ENCODE measurements around the gene SGMS1. TPM values are rescaled to one million over a fixed set of nuclear protein-coding genes. Genes with fewer than 3 reads are reported as not detected.
"Not testable (repeated sequence)": the region's sequence is repeated elsewhere in the genome, so short reads cannot be mapped to it uniquely, and the experiment has no call there.

SGMS1 gene
- total RNA-seq, 3 donors from 2014 or later: 10.6 to 16.5 (median 14.1) TPM

DNA sequence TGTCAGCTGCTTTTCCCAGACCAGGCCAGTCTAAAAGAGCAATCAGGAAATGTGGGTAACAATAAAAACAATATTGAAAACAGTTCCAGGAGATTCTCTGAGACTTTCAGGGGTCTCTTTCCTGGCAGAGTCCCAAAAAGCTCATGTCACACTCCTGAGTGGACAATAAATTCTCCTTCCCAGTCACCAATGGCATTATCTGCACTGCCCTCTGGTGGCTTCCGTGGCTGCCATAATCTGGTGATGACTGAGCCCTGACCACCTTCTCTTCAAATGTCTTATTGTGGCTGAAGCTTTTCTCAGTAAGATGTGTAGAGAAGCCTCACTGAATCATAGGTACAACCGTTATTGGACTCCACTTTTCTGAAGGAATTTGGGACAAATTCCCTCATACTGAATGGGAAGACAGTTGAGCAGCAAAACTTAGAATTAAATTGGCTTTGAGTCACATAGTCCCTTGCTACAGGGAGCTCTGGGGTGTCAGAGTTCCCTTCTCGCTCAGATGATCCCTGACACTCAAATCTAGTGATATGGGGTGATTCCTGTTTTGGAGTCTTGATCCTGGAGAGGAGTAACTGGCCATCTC is 348.0 kb downstream of the SGMS1 start:
- ATAC-seq: peak in 1 of 2 donors; percentile 58
- Mint-ChIP-seq H3K4me3 (no peak overlapping the region), H3K9me3 (no peaks in the 10 kb centered on the region), H3K27me3 (ENCODE audit: low read depth) (peaks cover 19% of the 10 kb centered on the region), H3K36me3 (ENCODE audit: insufficient read depth) (no peaks in the 10 kb centered on the region), H3K4me1 (ENCODE audit: low read depth) (no peaks in the 10 kb centered on the region)
- DNase-seq: peak; percentile 11

DNA sequence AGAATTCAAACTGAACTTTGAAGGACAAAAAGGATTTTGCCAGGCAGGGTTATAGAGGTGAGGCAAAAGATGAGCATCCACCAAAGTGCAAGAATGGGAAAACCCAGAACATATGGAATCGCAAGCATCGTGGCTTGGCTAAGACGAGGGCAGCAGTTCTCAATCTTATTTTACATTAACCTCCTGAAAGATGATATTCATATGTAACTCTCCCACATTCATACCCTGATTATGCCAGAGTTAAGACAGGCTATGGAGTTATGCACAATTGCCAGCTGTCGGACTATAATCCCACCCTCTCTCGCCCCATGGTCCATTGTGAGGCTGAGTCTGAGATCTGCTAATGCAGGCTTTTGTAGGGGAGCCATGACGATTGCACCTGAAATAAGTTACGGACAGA is 351.2 kb downstream of the SGMS1 start:
- Mint-ChIP-seq H3K4me1 (ENCODE audit: low read depth) (no peaks in the 10 kb centered on the region), H3K36me3 (ENCODE audit: insufficient read depth) (no peaks in the 10 kb centered on the region), H3K4me3 (no peak overlapping the region), H3K27me3 (ENCODE audit: low read depth) (peaks cover 10% of the 10 kb centered on the region), H3K9me3 (no peaks in the 10 kb centered on the region)
- DNase-seq (no peak), ATAC-seq (no peak)

DNA sequence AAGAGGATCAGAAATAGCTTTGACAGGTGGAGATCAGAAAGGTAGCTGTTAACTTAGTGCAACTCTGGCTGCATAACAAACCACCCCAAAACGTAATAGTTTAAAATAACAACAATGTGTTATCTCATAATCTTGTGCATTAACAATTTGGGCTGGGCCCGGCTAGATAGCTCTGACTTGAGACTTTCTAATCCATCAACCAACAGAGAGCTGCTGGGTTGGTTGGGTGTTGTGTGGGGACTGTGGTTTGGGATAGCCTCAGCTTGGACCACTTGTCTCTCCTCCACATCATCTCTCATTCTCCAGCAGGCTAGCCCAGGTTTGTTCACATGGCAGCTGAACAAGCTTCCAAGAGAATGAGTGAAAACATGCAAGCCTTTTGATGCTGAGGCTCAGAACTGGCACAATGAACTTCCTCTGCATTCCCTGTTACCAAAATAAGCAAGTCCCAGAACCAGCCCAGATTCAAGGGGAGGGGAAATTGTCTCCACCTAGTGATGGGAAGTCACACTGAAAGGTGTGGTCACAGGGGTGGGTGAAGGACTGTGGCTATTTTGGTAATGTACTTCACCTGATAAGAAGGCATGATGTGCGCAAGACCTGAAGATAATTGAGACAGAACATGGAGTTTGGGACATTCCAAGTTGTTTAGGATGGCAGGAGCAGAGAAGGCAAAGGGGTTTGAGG is 352.0 kb downstream of the SGMS1 start:
- no peaks in the 10 kb centered on the region for H3K4me1 Mint-ChIP-seq (ENCODE audit: low read depth)
- no peaks in the 10 kb centered on the region for H3K36me3 Mint-ChIP-seq (ENCODE audit: insufficient read depth)
- no peak overlapping the region for H3K4me3 Mint-ChIP-seq
- ATAC-seq (no peak), DNase-seq (no peak)
- no peaks in the 10 kb centered on the region for H3K9me3 Mint-ChIP-seq
- peaks cover 8% of the 10 kb centered on the region for H3K27me3 Mint-ChIP-seq (ENCODE audit: low read depth)

DNA sequence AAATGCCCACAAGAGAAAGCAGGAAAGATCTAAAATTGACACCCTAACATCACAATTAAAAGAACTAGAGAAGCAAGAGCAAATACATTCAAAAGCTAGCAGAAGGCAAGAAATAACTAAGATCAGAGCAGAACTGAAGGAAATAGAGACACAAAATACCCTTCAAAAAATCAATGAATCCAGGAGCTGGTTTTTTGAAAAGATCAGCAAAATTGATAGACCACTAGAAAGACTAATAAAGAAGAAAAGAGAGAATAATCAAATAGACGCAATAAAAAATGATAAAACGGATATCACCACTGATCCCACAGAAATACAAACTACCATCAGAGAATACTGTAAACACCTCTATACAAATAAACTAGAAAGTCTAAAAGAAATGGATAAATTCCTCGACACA is 355.9 kb downstream of the SGMS1 start:
- not testable (repeated sequence) for DNase-seq; H3K4me1 Mint-ChIP-seq (ENCODE audit: low read depth); H3K4me3 Mint-ChIP-seq; H3K9me3 Mint-ChIP-seq; ATAC-seq; H3K36me3 Mint-ChIP-seq (ENCODE audit: insufficient read depth)
- peaks cover 25% of the 10 kb centered on the region for H3K27me3 Mint-ChIP-seq (ENCODE audit: low read depth)

DNA sequence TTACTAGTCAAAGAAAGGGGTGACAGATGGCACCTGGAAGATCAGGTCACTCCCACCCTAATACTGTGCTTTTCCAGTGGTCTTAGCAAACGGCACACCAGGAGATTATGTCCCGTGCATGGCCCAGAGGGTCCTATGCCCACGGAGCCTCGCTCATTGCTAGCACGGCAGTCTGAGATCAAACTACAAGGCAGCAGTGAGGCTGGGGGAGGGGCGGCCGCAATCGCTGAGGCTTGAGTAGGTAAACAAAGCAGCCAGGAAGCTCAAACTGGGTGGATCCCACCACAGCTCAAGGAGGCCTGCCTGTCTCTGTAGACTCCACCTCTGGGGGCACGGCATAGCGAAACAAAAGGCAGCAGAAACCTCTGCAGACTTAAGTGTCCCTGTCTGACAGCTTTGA is 361.1 kb downstream of the SGMS1 start:
- H3K4me3 Mint-ChIP-seq; ATAC-seq; H3K36me3 Mint-ChIP-seq (ENCODE audit: insufficient read depth); H3K9me3 Mint-ChIP-seq; DNase-seq: not testable (repeated sequence)
- Mint-ChIP-seq H3K4me1 (ENCODE audit: low read depth) (peaks cover 13% of the 10 kb centered on the region), H3K27me3 (ENCODE audit: low read depth) (peaks cover 37% of the 10 kb centered on the region)

DNA sequence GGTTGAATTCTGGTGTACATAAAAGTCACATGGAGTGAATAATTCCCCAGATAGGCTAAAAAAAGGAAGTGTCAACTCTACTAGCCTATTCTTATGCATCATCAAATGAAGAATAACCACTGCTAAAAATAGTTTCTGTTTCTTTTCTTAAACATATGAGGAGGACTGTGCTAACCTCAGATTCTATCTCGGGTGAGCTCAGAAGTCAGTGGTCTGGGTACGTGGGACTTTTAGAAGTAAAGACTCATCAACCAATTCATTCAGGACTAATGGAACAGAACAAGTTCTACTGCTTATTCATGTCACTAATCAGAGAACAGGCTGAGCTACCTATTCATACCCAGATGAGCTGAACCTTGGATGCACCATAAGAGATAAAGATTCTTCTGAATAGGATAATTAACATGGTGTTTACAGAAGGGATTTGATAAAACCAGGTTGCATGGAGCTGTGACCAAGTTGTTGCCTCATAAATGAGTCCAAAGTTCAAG is 362.9 kb downstream of the SGMS1 start:
- DNase-seq: no peak
- peak; percentile 97 to 99 for ATAC-seq
- Mint-ChIP-seq H3K9me3 (no peaks in the 10 kb centered on the region), H3K4me1 (ENCODE audit: low read depth) (peaks cover 13% of the 10 kb centered on the region), H3K36me3 (ENCODE audit: insufficient read depth) (no peaks in the 10 kb centered on the region), H3K27me3 (ENCODE audit: low read depth) (peaks cover 36% of the 10 kb centered on the region), H3K4me3 (no peak overlapping the region)

Other genes with a start within 250 kb of the SGMS1 start
- gene ASAH2B, start 116.0 kb upstream of the SGMS1 start, total RNA-seq: 10 to 100 TPM in 2 of 3 donors, 1 to 10 TPM in 1; 9.9 to 12.4 (median 11.0) TPM

All from activated T-cell treated with anti-CD3 and anti-CD28 coated beads, Interleukin-2, amount 50 U/mL, for 4 hours (primary cell).